Measurements from ENCODE around the gene NES.

Gene NES

DNA sequence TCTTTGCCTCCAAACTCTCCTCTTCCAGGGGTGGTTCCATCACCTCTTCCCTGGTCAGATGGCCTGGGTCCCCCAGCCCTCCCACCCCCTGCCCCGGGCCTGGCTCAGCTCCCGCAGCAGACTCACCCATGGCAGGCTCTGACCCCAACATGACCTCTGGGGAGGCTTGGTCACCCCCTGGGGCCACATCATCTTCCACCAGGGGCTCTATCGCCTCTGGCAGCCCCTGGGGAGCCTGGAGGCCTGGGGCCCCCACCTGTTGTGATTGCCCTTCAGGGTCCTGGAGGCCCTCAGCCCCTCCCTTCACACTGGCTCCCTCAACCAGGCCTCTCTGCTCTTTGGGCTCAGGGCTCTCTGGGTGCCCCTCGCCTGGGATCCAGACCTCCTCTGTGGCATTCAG lies 6.4 kb downstream of the NES start:
- no peaks in the 10 kb centered on the region for H4K20me1 ChIP-seq
- H3K4me3 ChIP-seq, result no peak overlapping the region
- no peaks in the 10 kb centered on the region for H3K36me3 ChIP-seq
- H3K4me2 ChIP-seq, result peak overlapping the region; percentile 85
- peaks cover 67% of the 10 kb centered on the region for H3K4me1 ChIP-seq
- H3K9ac ChIP-seq, result no peak overlapping the region
- TF ChIP-seq Cebpa-rat (IDR thresholded peaks at IDR 0.05), result no peak
- H3K27ac ChIP-seq, result no peak overlapping the region
- H3K9me3 ChIP-seq, result no peaks in the 10 kb centered on the region
- H3K27me3 ChIP-seq, result peaks cover 25% of the 10 kb centered on the region

- no peaks in the 10 kb centered on the region for H4K20me1 ChIP-seq
- peaks cover 67% of the 10 kb centered on the region for H3K4me1 ChIP-seq
- H3K9me3 ChIP-seq, result no peaks in the 10 kb centered on the region
- no peak overlapping the region for H3K9ac ChIP-seq
- peaks cover 21% of the 10 kb centered on the region for H3K27me3 ChIP-seq
- peak overlapping the region; percentile 85 for H3K4me2 ChIP-seq
- no peaks in the 10 kb centered on the region for H3K36me3 ChIP-seq
- H3K4me3 ChIP-seq, result no peak overlapping the region
- H3K27ac ChIP-seq, result peak overlapping the region; percentile 27; the same call in 1 of the 2 replicates
- TF ChIP-seq Cebpa-rat (IDR thresholded peaks at IDR 0.05), result no peak
Observed at GRCh38 chr1:156670359-156670758, 6.8 kb downstream of the NES start.

- H3K9ac ChIP-seq, result no peak overlapping the region
Observed at GRCh38 chr1:156669794-156670193, 7.4 kb downstream of the NES start.

DNA sequence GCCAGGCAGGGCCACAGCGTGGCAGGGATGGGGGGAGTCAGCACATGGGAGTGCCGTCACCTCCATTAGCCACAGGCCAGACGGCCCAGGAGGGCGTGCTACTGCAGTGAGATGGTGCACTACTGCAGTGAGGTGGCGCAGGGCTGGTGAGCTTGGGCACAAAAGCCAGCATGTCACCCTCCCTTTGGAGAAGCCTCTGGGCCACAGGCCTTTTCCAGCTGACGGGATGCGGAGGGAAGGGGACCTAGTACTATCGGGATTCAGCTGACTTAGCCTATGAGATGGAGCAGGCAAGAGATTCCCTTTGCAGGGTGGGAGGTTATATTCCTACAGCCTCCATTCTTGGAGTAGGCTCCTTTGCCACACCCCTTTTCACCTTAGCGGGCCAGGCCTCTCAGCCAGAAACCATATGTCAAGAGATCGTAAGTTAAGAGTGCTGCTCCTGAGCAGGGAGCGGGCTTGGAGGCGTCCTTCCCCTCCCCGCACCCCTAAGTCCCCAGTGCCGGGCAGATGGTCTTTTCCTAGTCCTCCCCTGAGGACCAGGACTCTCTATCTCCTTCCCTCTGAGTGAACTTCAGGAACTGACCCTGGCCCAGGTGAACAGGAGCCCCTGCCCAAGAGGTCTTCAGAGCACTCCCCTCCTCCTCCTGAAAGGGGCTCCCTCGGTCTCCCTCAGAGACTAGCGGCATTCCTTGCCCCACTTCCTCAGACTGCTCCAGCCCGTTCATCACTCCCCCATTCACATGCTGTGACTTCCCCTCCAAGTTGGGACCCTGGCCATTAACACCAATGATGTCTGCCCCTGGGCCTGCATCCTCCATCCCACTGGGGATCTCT lies 8.2 kb downstream of the NES start:
- TF ChIP-seq Cebpa-rat (IDR thresholded peaks at IDR 0.05), result no peak
- peaks cover 7% of the 10 kb centered on the region for H3K27me3 ChIP-seq
- H3K4me3 ChIP-seq, result no peak overlapping the region
- no peak overlapping the region for H3K9ac ChIP-seq
- peak overlapping the region; percentile 85 for H3K4me2 ChIP-seq
- H3K36me3 ChIP-seq, result no peaks in the 10 kb centered on the region
- peaks cover 74% of the 10 kb centered on the region for H3K4me1 ChIP-seq
- no peaks in the 10 kb centered on the region for H4K20me1 ChIP-seq
- H3K9me3 ChIP-seq, result no peaks in the 10 kb centered on the region
- no peak overlapping the region for H3K27ac ChIP-seq

More at GRCh38 chr1:156669794-156670193, 7.4 kb downstream of the NES start:
- H3K4me3 ChIP-seq, result no peak overlapping the region
- no peaks in the 10 kb centered on the region for H3K9me3 ChIP-seq
- H3K27me3 ChIP-seq, result peaks cover 15% of the 10 kb centered on the region
- TF ChIP-seq Cebpa-rat (IDR thresholded peaks at IDR 0.05), result no peak
- peaks cover 67% of the 10 kb centered on the region for H3K4me1 ChIP-seq
- no peaks in the 10 kb centered on the region for H3K36me3 ChIP-seq
- peak overlapping the region; percentile 85 for H3K4me2 ChIP-seq
- no peaks in the 10 kb centered on the region for H4K20me1 ChIP-seq
- peak overlapping the region; percentile 27 for H3K27ac ChIP-seq

DNA sequence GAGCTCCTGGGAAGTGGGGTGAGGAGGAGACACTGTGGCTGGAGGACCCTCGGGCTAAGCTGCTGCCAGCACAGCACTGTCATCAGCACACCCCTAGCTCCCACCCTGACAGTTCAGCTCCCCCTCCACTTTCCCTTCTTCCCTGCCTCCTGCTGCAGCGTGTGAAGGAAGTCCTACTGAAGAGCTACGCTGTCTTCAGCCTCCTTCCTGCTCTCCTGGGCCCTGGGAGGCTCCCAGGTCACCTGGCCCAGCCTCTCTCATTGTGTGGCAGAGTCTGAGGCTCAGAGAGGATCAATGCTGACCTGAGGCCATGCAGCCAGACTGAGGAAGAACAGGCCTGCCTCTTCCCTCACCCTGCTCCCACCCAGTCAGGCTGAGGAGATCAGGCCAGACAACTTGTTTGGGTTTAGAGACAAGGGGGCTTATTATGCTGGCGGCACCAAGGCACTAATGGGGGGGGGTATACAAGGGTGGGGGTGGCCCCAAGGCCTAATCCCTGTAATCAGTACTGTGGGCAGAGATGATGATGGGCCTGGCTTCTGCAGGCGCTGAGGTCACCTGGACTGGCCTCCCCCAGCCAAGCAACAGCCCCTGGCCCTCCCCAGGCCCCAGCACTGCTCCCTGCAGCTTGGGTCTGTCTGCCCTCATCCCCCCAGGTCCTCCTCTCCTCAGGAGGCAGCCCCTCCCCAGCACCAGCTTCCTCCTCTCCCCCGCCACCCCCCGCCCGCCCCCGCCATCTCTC lies 9.1 kb downstream of the NES start:
- H3K9ac ChIP-seq, result peak overlapping the region; percentile 53; the same call in 1 of the 2 replicates
- H3K4me3 ChIP-seq, result no peak overlapping the region
- peak overlapping the region; percentile 91 for H3K4me2 ChIP-seq
- TF ChIP-seq Cebpa-rat (IDR thresholded peaks at IDR 0.05), result no peak
- peak overlapping the region; percentile 60 for H3K27ac ChIP-seq
- H4K20me1 ChIP-seq, result no peaks in the 10 kb centered on the region
- no peaks in the 10 kb centered on the region for H3K9me3 ChIP-seq
- H3K36me3 ChIP-seq, result no peaks in the 10 kb centered on the region
- peaks cover 83% of the 10 kb centered on the region for H3K4me1 ChIP-seq
- H3K27me3 ChIP-seq, result no peaks in the 10 kb centered on the region

DNA sequence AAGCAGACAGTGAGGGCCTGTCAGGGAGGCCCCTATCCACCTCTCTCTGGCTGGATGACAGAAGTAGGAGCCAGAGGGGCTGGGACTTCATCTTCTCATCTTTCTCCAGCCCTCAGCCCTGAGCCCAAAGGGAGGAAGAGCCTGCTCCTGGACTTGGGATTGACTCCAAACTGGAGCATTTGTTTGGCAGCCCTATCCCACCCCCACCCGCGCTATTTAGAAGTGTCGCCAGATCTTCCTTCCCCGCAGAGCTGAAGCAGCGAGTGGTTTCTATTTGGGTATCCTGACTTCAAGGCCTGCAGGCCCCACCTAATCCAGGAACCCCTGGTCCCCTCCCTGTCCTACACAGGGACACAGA lies 9.6 kb downstream of the NES start:
- Histone ChIP-seq H3K4me3 (no peak overlapping the region), H3K9ac (peak overlapping the region; percentile 53; the same call in 1 of the 2 replicates), H3K9me3 (no peaks in the 10 kb centered on the region), H3K4me2 (peak overlapping the region; percentile 91), H3K27ac (peak overlapping the region; percentile 60), H3K4me1 (peaks cover 88% of the 10 kb centered on the region), H4K20me1 (no peaks in the 10 kb centered on the region), H3K27me3 (no peaks in the 10 kb centered on the region), H3K36me3 (no peaks in the 10 kb centered on the region)
- TF ChIP-seq Cebpa-rat (IDR thresholded peaks at IDR 0.05), result no peak

DNA sequence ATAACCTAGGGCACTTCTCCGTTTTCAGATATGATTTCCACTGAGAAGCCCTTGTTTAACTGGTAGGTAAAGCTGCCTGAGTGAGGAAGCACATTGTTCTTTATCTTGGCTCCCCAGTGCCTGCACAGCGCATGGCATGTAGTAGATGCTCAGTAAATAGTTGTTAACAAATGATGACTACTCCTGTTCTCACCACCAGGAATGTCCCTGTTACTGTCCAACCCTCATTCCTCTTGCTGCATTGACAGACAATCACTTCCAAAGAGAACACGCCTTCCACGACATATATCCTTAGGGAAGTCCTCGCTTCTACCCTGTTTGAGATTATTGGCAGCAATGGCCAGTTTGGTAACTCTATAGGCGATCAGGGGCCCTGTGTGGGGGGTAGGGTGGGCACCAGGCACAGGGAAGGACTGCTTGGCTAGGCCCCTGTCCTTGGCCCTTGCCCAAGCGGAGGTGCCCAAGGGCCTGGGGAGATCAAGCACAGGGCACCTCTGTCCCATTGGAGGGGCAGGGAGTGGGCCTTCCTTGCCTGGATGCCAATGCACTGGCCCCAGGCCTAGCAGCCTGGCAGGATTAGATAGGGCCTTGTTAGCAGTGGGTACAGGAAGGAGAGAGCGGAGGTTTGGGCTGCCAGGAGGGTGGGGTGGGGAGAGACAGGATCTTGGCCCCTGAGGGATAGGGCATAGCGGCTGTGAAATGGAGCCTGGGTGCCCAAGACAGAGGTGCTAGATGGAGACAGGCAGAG lies 10.2 kb downstream of the NES start:
- Histone ChIP-seq H3K36me3 (no peaks in the 10 kb centered on the region), H3K27ac (peak overlapping the region; percentile 60), H3K4me2 (peak overlapping the region; percentile 91), H4K20me1 (no peaks in the 10 kb centered on the region), H3K9ac (peak overlapping the region; percentile 53; the same call in 1 of the 2 replicates), H3K4me1 (peaks cover 94% of the 10 kb centered on the region), H3K9me3 (no peaks in the 10 kb centered on the region), H3K4me3 (no peak overlapping the region), H3K27me3 (no peaks in the 10 kb centered on the region)
- no peak for TF ChIP-seq Cebpa-rat (IDR thresholded peaks at IDR 0.05)

DNA sequence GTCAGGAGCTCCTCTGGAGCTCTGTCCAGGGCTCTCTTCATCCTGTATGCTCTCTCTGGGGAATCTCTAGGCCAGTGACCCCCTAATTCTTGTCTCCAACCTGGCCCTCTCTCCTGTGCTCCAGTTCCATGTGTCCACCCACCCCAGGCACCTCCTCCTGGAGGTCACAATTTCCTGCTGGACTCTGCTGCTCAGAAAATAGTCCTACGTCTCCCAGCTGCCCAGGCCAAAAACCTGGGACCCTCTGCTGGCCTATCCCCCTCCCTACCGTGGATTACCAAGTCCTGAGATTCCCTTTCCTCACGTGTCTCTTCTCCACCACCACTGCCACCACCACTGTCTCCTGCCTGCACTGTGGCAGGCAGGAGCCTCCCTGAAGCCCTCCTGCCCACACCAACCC lies 11.7 kb downstream of the NES start:
- Histone ChIP-seq H3K9ac (peak overlapping the region; percentile 48; the same call in 1 of the 2 replicates), H3K36me3 (no peaks in the 10 kb centered on the region), H3K4me1 (peaks cover 100% of the 10 kb centered on the region), H3K27me3 (no peaks in the 10 kb centered on the region), H3K4me3 (no peak overlapping the region), H3K9me3 (no peaks in the 10 kb centered on the region), H4K20me1 (no peaks in the 10 kb centered on the region), H3K4me2 (peak overlapping the region; percentile 91), H3K27ac (peak overlapping the region; percentile 64)
- no peak for TF ChIP-seq Cebpa-rat (IDR thresholded peaks at IDR 0.05)

DNA sequence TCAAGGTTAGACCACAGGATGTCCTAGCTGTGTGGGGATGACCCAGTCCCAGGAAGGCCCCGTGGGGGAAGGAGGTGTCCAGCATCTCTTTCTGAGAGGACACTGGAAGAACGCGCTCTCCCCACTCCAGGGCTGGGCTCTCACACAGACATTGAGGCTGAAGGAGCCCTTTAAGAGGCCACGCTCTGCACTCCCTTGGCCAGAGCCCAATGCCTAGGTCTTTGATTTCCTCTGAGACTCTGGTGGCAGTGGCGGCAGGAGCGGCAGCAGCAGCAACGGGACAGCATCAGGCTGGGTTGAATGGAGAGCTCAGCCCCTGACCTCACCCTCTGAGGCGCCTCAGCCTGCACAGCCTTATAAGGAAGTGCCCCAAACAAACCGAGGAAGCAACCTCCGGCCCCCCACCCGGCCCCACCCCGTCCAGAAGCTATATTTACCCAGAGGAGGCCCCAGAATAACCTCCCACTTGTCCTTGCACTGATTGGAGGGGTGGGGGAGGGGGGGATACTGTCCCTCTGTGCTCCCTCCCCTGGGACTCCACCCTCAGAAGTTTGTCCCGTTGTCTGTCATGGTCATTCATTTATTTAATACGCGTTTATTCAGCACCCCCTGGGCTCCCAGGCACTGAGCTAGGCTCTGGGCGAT lies 12.3 kb downstream of the NES start:
- Histone ChIP-seq H3K4me1 (peaks cover 100% of the 10 kb centered on the region), H3K36me3 (no peaks in the 10 kb centered on the region), H3K9me3 (no peaks in the 10 kb centered on the region), H3K4me2 (peak overlapping the region; percentile 91), H3K4me3 (peak overlapping the region; percentile 43), H3K27ac (peak overlapping the region; percentile 71), H3K9ac (peak overlapping the region; percentile 66), H4K20me1 (no peaks in the 10 kb centered on the region), H3K27me3 (no peaks in the 10 kb centered on the region)
- TF ChIP-seq Cebpa-rat (IDR thresholded peaks at IDR 0.05), result no peak
